Measurements from ENCODE around the gene SSR4. TPM values are rescaled to one million over a fixed set of nuclear protein-coding genes. Genes with fewer than 3 reads are reported as not detected.

Gene SSR4
- total and polyA plus RNA-seq, 10 of the 15 experiments (the other 5 are each of a cell fraction or from before 2014, with no cell fraction given), result 151 to 521 (median 310) TPM

DNA sequence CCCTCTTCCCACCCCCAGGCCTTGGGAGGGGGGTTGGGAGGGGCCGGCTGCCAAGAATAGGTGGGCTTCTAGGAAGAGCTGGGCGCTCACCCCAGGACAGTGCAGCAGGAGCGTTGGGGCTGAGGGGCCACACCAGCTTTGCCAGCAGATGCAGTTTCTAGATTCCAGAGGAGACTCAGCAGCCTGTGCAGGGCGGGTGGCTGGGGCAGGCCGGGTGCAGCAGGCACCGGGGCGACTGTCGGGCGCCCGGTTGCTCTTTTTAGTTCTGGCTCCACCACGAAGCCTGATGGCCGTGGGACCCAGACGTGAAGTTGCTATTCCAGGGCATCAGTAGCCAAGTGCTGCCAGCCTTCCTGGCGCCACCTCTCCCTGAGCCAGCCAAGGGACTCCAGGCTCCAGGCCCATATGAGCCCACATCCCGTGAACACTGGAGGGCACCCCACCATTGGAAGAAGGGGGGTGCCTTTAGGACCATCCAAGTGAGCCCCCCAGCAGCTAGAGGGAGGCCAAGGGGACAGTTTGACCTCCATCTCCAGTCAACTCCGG lies 5.8 kb downstream of the SSR4 start:
- 59% methylated on average over 15 of the region's 16 CpGs for WGBS (ENCODE audit: insufficient coverage, insufficient replicate concordance, low lambda C conversion rate, missing lambda C conversion rate)
- BruUV-seq (replicated peaks), result no TSS peak
- ChIA-PET RAD21 (ENCODE audit: unreplicated experiment) (no interaction called here), SMC1A (ENCODE audit: uncharacterized antibody, unreplicated experiment) (no interaction called here), POLR2A (no interaction called here), CTCF (no interaction called here)
- Histone ChIP-seq H2AFZ (ENCODE audit: control insufficient read depth, low read depth, low read length) (no peak overlapping the region), H3K36me3 (ENCODE audit: control insufficient read depth in 2 of 2, insufficient read depth in 2 of 2, low read length in 1 of 2) (peaks cover 0 to 1% of the 10 kb centered on the region in 2 experiments; a peak in 2 of 4 replicates), H4K20me1 (ENCODE audit: control insufficient read depth, insufficient read depth) (no peaks in the 10 kb centered on the region; the same call in 1 of the 2 replicates), H3K27ac (ENCODE audit: control insufficient read depth, insufficient read depth) (no peak overlapping the region), H3K9me3 (replicated peaks; ENCODE audit: control insufficient read depth, insufficient read depth, low read length) (no peaks in the 10 kb centered on the region; the same call in 2 of the 3 replicates), H3K9ac (ENCODE audit: control insufficient read depth, insufficient read depth, low read length) (no peak overlapping the region), H3K4me3 (no peak overlapping the region), H3K79me2 (ENCODE audit: control insufficient read depth, insufficient read depth, low read length) (peaks cover 11% of the 10 kb centered on the region), H3K4me2 (ENCODE audit: control insufficient read depth, insufficient read depth) (no peak overlapping the region), H3K4me1 (ENCODE audit: control insufficient read depth, insufficient read depth, low read length) (peaks cover 4% of the 10 kb centered on the region; the same call in 1 of the 2 replicates), H3K27me3 (replicated peaks in 1 of 2; ENCODE audit: control insufficient read depth in 2 of 2, insufficient read depth in 2 of 2, low read length in 1 of 2) (no peaks in the 10 kb centered on the region)
- in situ Hi-C loops (cut with MboI) (loop anchor here (25.0 kb wide), 1 partner anchor 613 kb away; the partner anchor contains the start of gene MAGEA1), intact Hi-C loops (cut with micrococcal nuclease; ENCODE audit: unreplicated experiment) (no loop called here)
- peak; percentile 39; the same call in 1 of the 2 replicates for TF ChIP-seq POLR2A (IDR thresholded peaks at IDR 0.05; ENCODE audit: low read depth, low read length)
- TF ChIP-seq ZNF592 (IDR thresholded peaks at IDR 0.05), result no peak
- TF ChIP-seq MXI1 (IDR thresholded peaks at IDR 0.05; ENCODE audit: low read depth, low read length), result no peak
- ATAC-seq (no peak; the same call in 2 of the 3 replicates), FAIRE-seq (no peak), DNase-seq (ENCODE audit: low read depth, low spot score) (no peak)

All from GM12878 (cell line).